ENCODE measurements around the gene HAUS6.

- TF ChIP-seq YY1 (IDR thresholded peaks at IDR 0.05) (no peak), RAD21 (IDR thresholded peaks at IDR 0.05) (no peak), CTCF (IDR thresholded peaks at IDR 0.05; ENCODE audit: low read depth, low read length, missing input control) (no peak), TAF1 (conservative IDR thresholded peaks at IDR 0.05) (no peak), MAX (IDR thresholded peaks at IDR 0.05) (no peak), SP1 (IDR thresholded peaks at IDR 0.05) (no peak)
These were observed 1.5 kb downstream of the HAUS6 start for GRCh38 chr9:19101203-19101602.
